ENCODE data around the gene HOXB7. TPM values are rescaled to one million over a fixed set of nuclear protein-coding genes. Genes with fewer than 3 reads are reported as not detected.

Gene HOXB7
- total and polyA plus RNA-seq, 2 experiments from 2014 or later: not detected

DNA sequence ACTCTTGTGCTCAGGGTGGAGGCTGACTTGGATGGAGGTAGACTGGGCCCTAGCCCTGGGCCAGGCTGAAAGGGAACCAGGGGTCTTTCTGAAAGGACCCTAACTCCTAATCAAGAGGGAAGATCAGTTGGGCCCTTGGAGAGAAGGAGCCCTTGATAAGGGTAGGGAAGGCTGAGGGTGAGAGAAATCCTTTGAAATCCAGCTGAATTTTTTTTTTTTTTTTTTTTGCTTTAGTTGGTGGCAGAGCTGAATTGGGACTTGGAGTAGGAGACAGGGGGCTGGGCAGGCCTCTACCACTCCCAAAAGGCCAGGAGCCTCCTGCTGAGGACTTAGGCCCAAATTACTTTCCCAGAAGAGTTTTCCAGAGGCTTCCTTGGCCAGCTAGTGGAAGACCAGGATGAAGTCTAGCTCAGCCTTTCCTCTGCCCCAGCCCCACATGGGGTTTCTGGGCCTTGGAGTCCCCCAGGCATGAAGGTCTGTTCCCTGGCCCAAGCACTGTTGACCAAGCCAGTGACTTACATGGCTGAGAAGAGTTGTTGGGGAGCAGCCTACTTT is 20.1 kb downstream of the HOXB7 start (continued):
- TF ChIP-seq, protein P1, sequence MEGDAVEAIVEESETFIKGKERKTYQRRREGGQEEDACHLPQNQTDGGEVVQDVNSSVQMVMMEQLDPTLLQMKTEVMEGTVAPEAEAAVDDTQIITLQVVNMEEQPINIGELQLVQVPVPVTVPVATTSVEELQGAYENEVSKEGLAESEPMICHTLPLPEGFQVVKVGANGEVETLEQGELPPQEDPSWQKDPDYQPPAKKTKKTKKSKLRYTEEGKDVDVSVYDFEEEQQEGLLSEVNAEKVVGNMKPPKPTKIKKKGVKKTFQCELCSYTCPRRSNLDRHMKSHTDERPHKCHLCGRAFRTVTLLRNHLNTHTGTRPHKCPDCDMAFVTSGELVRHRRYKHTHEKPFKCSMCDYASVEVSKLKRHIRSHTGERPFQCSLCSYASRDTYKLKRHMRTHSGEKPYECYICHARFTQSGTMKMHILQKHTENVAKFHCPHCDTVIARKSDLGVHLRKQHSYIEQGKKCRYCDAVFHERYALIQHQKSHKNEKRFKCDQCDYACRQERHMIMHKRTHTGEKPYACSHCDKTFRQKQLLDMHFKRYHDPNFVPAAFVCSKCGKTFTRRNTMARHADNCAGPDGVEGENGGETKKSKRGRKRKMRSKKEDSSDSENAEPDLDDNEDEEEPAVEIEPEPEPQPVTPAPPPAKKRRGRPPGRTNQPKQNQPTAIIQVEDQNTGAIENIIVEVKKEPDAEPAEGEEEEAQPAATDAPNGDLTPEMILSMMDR (conservative IDR thresholded peaks at IDR 0.05; ENCODE audit: low read depth in 2 of 2): no peak
- TF ChIP-seq, protein P2, sequence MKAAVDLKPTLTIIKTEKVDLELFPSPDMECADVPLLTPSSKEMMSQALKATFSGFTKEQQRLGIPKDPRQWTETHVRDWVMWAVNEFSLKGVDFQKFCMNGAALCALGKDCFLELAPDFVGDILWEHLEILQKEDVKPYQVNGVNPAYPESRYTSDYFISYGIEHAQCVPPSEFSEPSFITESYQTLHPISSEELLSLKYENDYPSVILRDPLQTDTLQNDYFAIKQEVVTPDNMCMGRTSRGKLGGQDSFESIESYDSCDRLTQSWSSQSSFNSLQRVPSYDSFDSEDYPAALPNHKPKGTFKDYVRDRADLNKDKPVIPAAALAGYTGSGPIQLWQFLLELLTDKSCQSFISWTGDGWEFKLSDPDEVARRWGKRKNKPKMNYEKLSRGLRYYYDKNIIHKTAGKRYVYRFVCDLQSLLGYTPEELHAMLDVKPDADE (IDR thresholded peaks at IDR 0.05): no peak
- TF ChIP-seq JUNB (IDR thresholded peaks at IDR 0.05; ENCODE audit: unreplicated experiment): no peak
- TF ChIP-seq, protein P3, sequence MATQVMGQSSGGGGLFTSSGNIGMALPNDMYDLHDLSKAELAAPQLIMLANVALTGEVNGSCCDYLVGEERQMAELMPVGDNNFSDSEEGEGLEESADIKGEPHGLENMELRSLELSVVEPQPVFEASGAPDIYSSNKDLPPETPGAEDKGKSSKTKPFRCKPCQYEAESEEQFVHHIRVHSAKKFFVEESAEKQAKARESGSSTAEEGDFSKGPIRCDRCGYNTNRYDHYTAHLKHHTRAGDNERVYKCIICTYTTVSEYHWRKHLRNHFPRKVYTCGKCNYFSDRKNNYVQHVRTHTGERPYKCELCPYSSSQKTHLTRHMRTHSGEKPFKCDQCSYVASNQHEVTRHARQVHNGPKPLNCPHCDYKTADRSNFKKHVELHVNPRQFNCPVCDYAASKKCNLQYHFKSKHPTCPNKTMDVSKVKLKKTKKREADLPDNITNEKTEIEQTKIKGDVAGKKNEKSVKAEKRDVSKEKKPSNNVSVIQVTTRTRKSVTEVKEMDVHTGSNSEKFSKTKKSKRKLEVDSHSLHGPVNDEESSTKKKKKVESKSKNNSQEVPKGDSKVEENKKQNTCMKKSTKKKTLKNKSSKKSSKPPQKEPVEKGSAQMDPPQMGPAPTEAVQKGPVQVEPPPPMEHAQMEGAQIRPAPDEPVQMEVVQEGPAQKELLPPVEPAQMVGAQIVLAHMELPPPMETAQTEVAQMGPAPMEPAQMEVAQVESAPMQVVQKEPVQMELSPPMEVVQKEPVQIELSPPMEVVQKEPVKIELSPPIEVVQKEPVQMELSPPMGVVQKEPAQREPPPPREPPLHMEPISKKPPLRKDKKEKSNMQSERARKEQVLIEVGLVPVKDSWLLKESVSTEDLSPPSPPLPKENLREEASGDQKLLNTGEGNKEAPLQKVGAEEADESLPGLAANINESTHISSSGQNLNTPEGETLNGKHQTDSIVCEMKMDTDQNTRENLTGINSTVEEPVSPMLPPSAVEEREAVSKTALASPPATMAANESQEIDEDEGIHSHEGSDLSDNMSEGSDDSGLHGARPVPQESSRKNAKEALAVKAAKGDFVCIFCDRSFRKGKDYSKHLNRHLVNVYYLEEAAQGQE (IDR thresholded peaks at IDR 0.05; ENCODE audit: unreplicated experiment): no peak
- no peak for TF ChIP-seq EZH2phosphoT487 (IDR thresholded peaks at IDR 0.05; ENCODE audit: unreplicated experiment)
- TF ChIP-seq POLR2AphosphoS5 (IDR thresholded peaks at IDR 0.05; ENCODE audit: low read depth): no peak
- no peak for TF ChIP-seq NANOG (IDR thresholded peaks at IDR 0.05; ENCODE audit: borderline replicate concordance)

DNA sequence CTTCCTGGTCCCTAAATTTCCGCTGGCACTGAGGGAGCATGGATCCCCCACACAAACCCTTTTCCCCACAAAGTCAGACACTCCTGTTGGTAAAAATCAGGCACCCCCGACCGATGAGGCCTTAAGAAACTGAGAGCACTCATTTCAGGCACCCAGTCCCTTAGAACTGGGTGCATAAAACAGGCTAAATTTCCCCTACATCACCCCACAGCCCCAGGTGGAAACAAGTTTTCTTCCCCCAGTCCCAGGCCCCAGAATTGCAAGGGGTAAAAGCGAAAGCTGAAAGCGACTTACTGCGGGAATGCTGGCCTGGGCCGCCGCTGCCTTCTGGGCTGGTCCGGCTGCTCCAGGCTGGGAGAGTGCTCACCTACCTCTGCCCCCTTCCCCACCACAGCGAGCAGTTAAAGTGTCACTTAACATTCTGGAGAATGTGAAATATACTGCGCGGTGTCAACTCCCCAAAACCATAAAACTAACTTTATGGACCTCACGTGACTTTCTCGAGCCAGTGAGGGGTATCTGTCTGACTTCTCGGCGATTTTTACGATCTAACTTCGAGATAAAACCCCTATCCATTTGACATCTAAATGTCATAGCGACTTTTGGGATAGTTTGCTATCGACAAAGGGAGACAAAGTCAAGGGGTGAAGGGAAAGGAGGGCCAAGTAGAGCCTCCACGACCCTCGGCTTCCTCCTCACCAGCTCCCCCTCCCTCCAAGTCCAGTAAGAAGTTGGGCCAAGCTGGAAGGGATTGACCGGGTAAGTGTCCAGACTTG is 20.8 kb downstream of the HOXB7 start, which contains the start of gene HOXB3:
Gene HOXB3 (minus strand): TSS at position 411 of the 776 bp plus-strand sequence. CDS start 37,767 bp downstream, outside the sequence.
- peak; percentile 90 for TF ChIP-seq EZH2 (IDR thresholded peaks at IDR 0.05; ENCODE audit: low read depth, unreplicated experiment)
- TF ChIP-seq POLR2AphosphoS5 (IDR thresholded peaks at IDR 0.05; ENCODE audit: low read depth): no peak
- Histone ChIP-seq H3K4me2 (peak within 1 kb of the TSS; percentile 53; the same call in 1 of the 2 replicates), H3K36me3 (ENCODE audit: insufficient read depth) (no peaks in the 10 kb centered on the region), H3F3A (replicated peaks; ENCODE audit: low read depth) (peaks cover 65% of the 10 kb centered on the region), H3K27me3 (ENCODE audit: insufficient read depth) (peaks cover 100% of the 10 kb centered on the region), H3K9me2 (ENCODE audit: insufficient read depth) (no peaks in the 10 kb centered on the region), H3K4me1 (ENCODE audit: insufficient read depth) (peaks cover 65% of the 10 kb centered on the region), H3K27ac (ENCODE audit: low read depth) (no peak within 1 kb of the TSS), H3K79me2 (replicated peaks; ENCODE audit: insufficient read depth) (no peaks in the 10 kb centered on the region), H4K20me1 (replicated peaks; ENCODE audit: insufficient read depth) (peaks cover 57% of the 10 kb centered on the region), H3K4me3 (no peak within 1 kb of the TSS), H2AFZ (no peak within 1 kb of the TSS)
- Mint-ChIP-seq H3K36me3 (ENCODE audit: low read depth) (no peaks in the 10 kb centered on the region), H3K9me3 (no peaks in the 10 kb centered on the region; the same call in 2 of the 3 replicates), H3K27ac (no peak within 1 kb of the TSS), H3K4me3 (no peak within 1 kb of the TSS; the same call in 2 of the 3 replicates), H3K27me3 (ENCODE audit: insufficient read depth, low read depth, poor library complexity) (peaks cover 100% of the 10 kb centered on the region), H3K4me1 (peaks cover 43% of the 10 kb centered on the region)
- ATAC-seq (no peak), DNase-seq (ENCODE audit: low spot score) (no peak)

Data from GM23338 (cell line).